Measurements from ENCODE around the gene PHB1. TPM values are rescaled to one million over a fixed set of nuclear protein-coding genes. Genes with fewer than 3 reads are reported as not detected.

PHB1 gene
- total and polyA plus RNA-seq, 5 donors from 2014 or later, result 47.8 to 160 (median 137) TPM

- H3K9me3 ChIP-seq (ENCODE audit: control insufficient read depth in 2 of 2, low read length in 2 of 2), result no peaks in the 10 kb centered on the region
- H3K4me3 ChIP-seq (ENCODE audit: low read depth, low read length), result no peak overlapping the region
- Mint-ChIP-seq H3K27ac (no peak overlapping the region), H3K27me3 (peaks cover 19% of the 10 kb centered on the region), H3K4me3 (no peak overlapping the region), H3K4me1 (peaks cover 0 to 7% (median 2%) of the 10 kb centered on the region in 4 donors), H3K9me3 (peaks cover 0 to 2% (median 0%) of the 10 kb centered on the region in 7 donors), H3K36me3 (no peaks in the 10 kb centered on the region)
- no peak for DNase-seq
- peaks cover 3% of the 10 kb centered on the region for H3K4me1 ChIP-seq (ENCODE audit: control insufficient read depth, insufficient read depth, low read length, poor library complexity, severe bottlenecking)
- H3K36me3 ChIP-seq (ENCODE audit: control insufficient read depth, insufficient read depth, low read length), result no peaks in the 10 kb centered on the region
- H3K27me3 ChIP-seq (ENCODE audit: control insufficient read depth, insufficient read depth, low read length), result no peaks in the 10 kb centered on the region
- no peak overlapping the region for H3K27ac ChIP-seq (ENCODE audit: insufficient read depth, low read length, poor library complexity, severe bottlenecking)
- no peak for ATAC-seq (ENCODE audit: low read depth in 2 of 2)
Observed at GRCh38 chr17:49447628-49448302, 33.1 kb upstream of the PHB1 start.

- H3K27ac Mint-ChIP-seq, result no peak overlapping the region
- no peaks in the 10 kb centered on the region for H3K36me3 ChIP-seq (ENCODE audit: control insufficient read depth, insufficient read depth, low read length)
- no peaks in the 10 kb centered on the region for H3K36me3 Mint-ChIP-seq
- peaks cover 32% of the 10 kb centered on the region for H3K27me3 Mint-ChIP-seq
- no peak for ATAC-seq (ENCODE audit: low read depth in 2 of 2)
- no peaks in the 10 kb centered on the region for H3K9me3 ChIP-seq (ENCODE audit: control insufficient read depth in 2 of 2, low read length in 2 of 2)
- H3K27me3 ChIP-seq (ENCODE audit: control insufficient read depth, insufficient read depth, low read length), result no peaks in the 10 kb centered on the region
- H3K4me1 ChIP-seq (ENCODE audit: control insufficient read depth, insufficient read depth, low read length, poor library complexity, severe bottlenecking), result no peaks in the 10 kb centered on the region
- DNase-seq, result no peak
- peaks cover 0 to 4% (median 2%) of the 10 kb centered on the region in 4 donors for H3K4me1 Mint-ChIP-seq
- no peak overlapping the region for H3K27ac ChIP-seq (ENCODE audit: insufficient read depth, low read length, poor library complexity, severe bottlenecking)
- no peak overlapping the region for H3K4me3 Mint-ChIP-seq
- H3K4me3 ChIP-seq (ENCODE audit: low read depth, low read length), result no peak overlapping the region
- H3K9me3 Mint-ChIP-seq, result peaks cover 0 to 2% (median 0%) of the 10 kb centered on the region in 7 donors
Observed at GRCh38 chr17:49445591-49445990, 30.9 kb upstream of the PHB1 start.

- no peaks in the 10 kb centered on the region for H3K4me1 Mint-ChIP-seq
- H3K4me3 ChIP-seq (ENCODE audit: low read depth, low read length), result no peak overlapping the region
- H3K36me3 Mint-ChIP-seq, result no peaks in the 10 kb centered on the region
- H3K36me3 ChIP-seq (ENCODE audit: control insufficient read depth, insufficient read depth, low read length), result no peaks in the 10 kb centered on the region
- peaks cover 0 to 2% (median 0%) of the 10 kb centered on the region in 7 donors for H3K9me3 Mint-ChIP-seq
- no peak overlapping the region for H3K27ac ChIP-seq (ENCODE audit: insufficient read depth, low read length, poor library complexity, severe bottlenecking)
- H3K4me1 ChIP-seq (ENCODE audit: control insufficient read depth, insufficient read depth, low read length, poor library complexity, severe bottlenecking), result no peaks in the 10 kb centered on the region
- no peak for DNase-seq
- H3K9me3 ChIP-seq (ENCODE audit: control insufficient read depth in 2 of 2, low read length in 2 of 2), result no peaks in the 10 kb centered on the region
- peaks cover under 1% of the 10 kb centered on the region for H3K27me3 ChIP-seq (ENCODE audit: control insufficient read depth, insufficient read depth, low read length)
- H3K4me3 Mint-ChIP-seq, result no peak overlapping the region
- ATAC-seq (ENCODE audit: low read depth in 2 of 2), result no peak
- H3K27me3 Mint-ChIP-seq, result peaks cover 38% of the 10 kb centered on the region
- no peak overlapping the region for H3K27ac Mint-ChIP-seq
Observed at GRCh38 chr17:49444384-49444783, 29.7 kb upstream of the PHB1 start.

GRCh38 chr17:49443862-49444261 is 29.2 kb upstream of the PHB1 start:
- DNase-seq (no peak), ATAC-seq (ENCODE audit: low read depth in 2 of 2) (no peak)
- no peaks in the 10 kb centered on the region for H3K36me3 Mint-ChIP-seq
- no peaks in the 10 kb centered on the region for H3K4me1 Mint-ChIP-seq
- Histone ChIP-seq H3K4me3 (ENCODE audit: low read depth, low read length) (no peak overlapping the region), H3K27ac (ENCODE audit: insufficient read depth, low read length, poor library complexity, severe bottlenecking) (no peak overlapping the region), H3K27me3 (ENCODE audit: control insufficient read depth, insufficient read depth, low read length) (peaks cover 5% of the 10 kb centered on the region), H3K9me3 (ENCODE audit: control insufficient read depth in 2 of 2, low read length in 2 of 2) (no peaks in the 10 kb centered on the region), H3K4me1 (ENCODE audit: control insufficient read depth, insufficient read depth, low read length, poor library complexity, severe bottlenecking) (no peaks in the 10 kb centered on the region), H3K36me3 (ENCODE audit: control insufficient read depth, insufficient read depth, low read length) (no peaks in the 10 kb centered on the region)
- no peak overlapping the region for H3K27ac Mint-ChIP-seq
- peaks cover 40% of the 10 kb centered on the region for H3K27me3 Mint-ChIP-seq
- peaks cover 0 to 2% (median 0%) of the 10 kb centered on the region in 7 donors for H3K9me3 Mint-ChIP-seq
- no peak overlapping the region for H3K4me3 Mint-ChIP-seq

GRCh38 chr17:49442041-49442440 is 27.4 kb upstream of the PHB1 start:
- H3K36me3 ChIP-seq (ENCODE audit: control insufficient read depth, insufficient read depth, low read length), result no peaks in the 10 kb centered on the region
- no peak overlapping the region for H3K4me3 ChIP-seq (ENCODE audit: low read depth, low read length)
- no peak overlapping the region for H3K27ac ChIP-seq (ENCODE audit: insufficient read depth, low read length, poor library complexity, severe bottlenecking)
- peaks cover 8% of the 10 kb centered on the region for H3K27me3 ChIP-seq (ENCODE audit: control insufficient read depth, insufficient read depth, low read length)
- no peaks in the 10 kb centered on the region for H3K4me1 ChIP-seq (ENCODE audit: control insufficient read depth, insufficient read depth, low read length, poor library complexity, severe bottlenecking)
- no peak overlapping the region for H3K27ac Mint-ChIP-seq
- DNase-seq (no peak), ATAC-seq (ENCODE audit: low read depth in 2 of 2) (no peak)
- H3K4me3 Mint-ChIP-seq, result no peak overlapping the region
- no peaks in the 10 kb centered on the region for H3K36me3 Mint-ChIP-seq
- H3K4me1 Mint-ChIP-seq, result no peaks in the 10 kb centered on the region
- no peaks in the 10 kb centered on the region for H3K9me3 ChIP-seq (ENCODE audit: control insufficient read depth in 2 of 2, low read length in 2 of 2)
- peaks cover 0 to 2% (median 0%) of the 10 kb centered on the region in 7 donors for H3K9me3 Mint-ChIP-seq
- H3K27me3 Mint-ChIP-seq, result peaks cover 50% of the 10 kb centered on the region

GRCh38 chr17:49441578-49441977 is 26.9 kb upstream of the PHB1 start:
- Histone ChIP-seq H3K27ac (ENCODE audit: insufficient read depth, low read length, poor library complexity, severe bottlenecking) (no peak overlapping the region), H3K4me3 (ENCODE audit: low read depth, low read length) (no peak overlapping the region), H3K36me3 (ENCODE audit: control insufficient read depth, insufficient read depth, low read length) (no peaks in the 10 kb centered on the region), H3K4me1 (ENCODE audit: control insufficient read depth, insufficient read depth, low read length, poor library complexity, severe bottlenecking) (no peaks in the 10 kb centered on the region), H3K9me3 (ENCODE audit: control insufficient read depth in 2 of 2, low read length in 2 of 2) (no peaks in the 10 kb centered on the region), H3K27me3 (ENCODE audit: control insufficient read depth, insufficient read depth, low read length) (peaks cover 8% of the 10 kb centered on the region)
- Mint-ChIP-seq H3K27ac (no peak overlapping the region), H3K36me3 (no peaks in the 10 kb centered on the region), H3K4me1 (no peaks in the 10 kb centered on the region), H3K9me3 (peaks cover 0 to 2% (median 0%) of the 10 kb centered on the region in 7 donors), H3K4me3 (no peak overlapping the region), H3K27me3 (peaks cover 55% of the 10 kb centered on the region)
- no peak for ATAC-seq (ENCODE audit: low read depth in 2 of 2)
- DNase-seq, result no peak

- H3K27ac Mint-ChIP-seq, result no peak overlapping the region
- Histone ChIP-seq H3K4me1 (ENCODE audit: control insufficient read depth, insufficient read depth, low read length, poor library complexity, severe bottlenecking) (no peaks in the 10 kb centered on the region), H3K27me3 (ENCODE audit: control insufficient read depth, insufficient read depth, low read length) (peaks cover 8% of the 10 kb centered on the region), H3K36me3 (ENCODE audit: control insufficient read depth, insufficient read depth, low read length) (no peaks in the 10 kb centered on the region), H3K27ac (ENCODE audit: insufficient read depth, low read length, poor library complexity, severe bottlenecking) (no peak overlapping the region), H3K4me3 (ENCODE audit: low read depth, low read length) (no peak overlapping the region), H3K9me3 (ENCODE audit: control insufficient read depth in 2 of 2, low read length in 2 of 2) (no peaks in the 10 kb centered on the region)
- no peaks in the 10 kb centered on the region for H3K36me3 Mint-ChIP-seq
- ATAC-seq (ENCODE audit: low read depth in 2 of 2), result no peak
- H3K4me1 Mint-ChIP-seq, result no peaks in the 10 kb centered on the region
- H3K9me3 Mint-ChIP-seq, result peaks cover 0 to 2% (median 0%) of the 10 kb centered on the region in 7 donors
- no peak overlapping the region for H3K4me3 Mint-ChIP-seq
- DNase-seq, result no peak
- H3K27me3 Mint-ChIP-seq, result peaks cover 55% of the 10 kb centered on the region
Observed at GRCh38 chr17:49440581-49440980, 25.9 kb upstream of the PHB1 start.
